Measurements from ENCODE around the gene MARCO.
"Not testable (repeated sequence)": the region's sequence is repeated elsewhere in the genome, so short reads cannot be mapped to it uniquely, and the experiment has no call there.

DNA sequence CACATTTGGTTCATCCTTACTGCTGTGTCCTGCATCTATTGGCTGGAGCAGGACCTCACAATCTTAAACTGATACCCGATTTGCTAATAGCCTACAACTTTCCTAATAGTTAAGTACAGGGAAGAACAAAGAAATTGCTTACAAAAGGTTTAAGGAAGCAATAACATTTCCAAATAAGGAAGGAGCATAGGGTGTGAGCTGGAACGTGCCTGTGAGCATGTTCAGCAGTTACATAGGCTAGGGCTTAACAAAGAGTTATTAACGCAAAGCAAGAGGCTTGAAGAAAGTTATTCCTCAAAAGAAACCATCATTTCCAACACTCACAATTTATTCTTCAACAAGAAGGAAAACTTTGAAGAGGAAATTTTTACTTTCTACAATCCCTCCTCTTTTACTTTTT lies 6.3 kb downstream of the MARCO start:
- TF ChIP-seq, protein P1, sequence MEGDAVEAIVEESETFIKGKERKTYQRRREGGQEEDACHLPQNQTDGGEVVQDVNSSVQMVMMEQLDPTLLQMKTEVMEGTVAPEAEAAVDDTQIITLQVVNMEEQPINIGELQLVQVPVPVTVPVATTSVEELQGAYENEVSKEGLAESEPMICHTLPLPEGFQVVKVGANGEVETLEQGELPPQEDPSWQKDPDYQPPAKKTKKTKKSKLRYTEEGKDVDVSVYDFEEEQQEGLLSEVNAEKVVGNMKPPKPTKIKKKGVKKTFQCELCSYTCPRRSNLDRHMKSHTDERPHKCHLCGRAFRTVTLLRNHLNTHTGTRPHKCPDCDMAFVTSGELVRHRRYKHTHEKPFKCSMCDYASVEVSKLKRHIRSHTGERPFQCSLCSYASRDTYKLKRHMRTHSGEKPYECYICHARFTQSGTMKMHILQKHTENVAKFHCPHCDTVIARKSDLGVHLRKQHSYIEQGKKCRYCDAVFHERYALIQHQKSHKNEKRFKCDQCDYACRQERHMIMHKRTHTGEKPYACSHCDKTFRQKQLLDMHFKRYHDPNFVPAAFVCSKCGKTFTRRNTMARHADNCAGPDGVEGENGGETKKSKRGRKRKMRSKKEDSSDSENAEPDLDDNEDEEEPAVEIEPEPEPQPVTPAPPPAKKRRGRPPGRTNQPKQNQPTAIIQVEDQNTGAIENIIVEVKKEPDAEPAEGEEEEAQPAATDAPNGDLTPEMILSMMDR (IDR thresholded peaks at IDR 0.05), result not testable (repeated sequence)
- TF ChIP-seq POLR2A (IDR thresholded peaks at IDR 0.05), result not testable (repeated sequence)
